ENCODE data around the gene GALNT10.

- TF ChIP-seq POLR2A (IDR thresholded peaks at IDR 0.05; ENCODE audit: low read depth, low read length) = no peak
- TF ChIP-seq RCOR1 (IDR thresholded peaks at IDR 0.05; ENCODE audit: insufficient replicate concordance, low read length) = no peak
- no peak for TF ChIP-seq MAZ (IDR thresholded peaks at IDR 0.05; ENCODE audit: borderline replicate concordance, low read depth, low read length)
- TF ChIP-seq, protein P1, sequence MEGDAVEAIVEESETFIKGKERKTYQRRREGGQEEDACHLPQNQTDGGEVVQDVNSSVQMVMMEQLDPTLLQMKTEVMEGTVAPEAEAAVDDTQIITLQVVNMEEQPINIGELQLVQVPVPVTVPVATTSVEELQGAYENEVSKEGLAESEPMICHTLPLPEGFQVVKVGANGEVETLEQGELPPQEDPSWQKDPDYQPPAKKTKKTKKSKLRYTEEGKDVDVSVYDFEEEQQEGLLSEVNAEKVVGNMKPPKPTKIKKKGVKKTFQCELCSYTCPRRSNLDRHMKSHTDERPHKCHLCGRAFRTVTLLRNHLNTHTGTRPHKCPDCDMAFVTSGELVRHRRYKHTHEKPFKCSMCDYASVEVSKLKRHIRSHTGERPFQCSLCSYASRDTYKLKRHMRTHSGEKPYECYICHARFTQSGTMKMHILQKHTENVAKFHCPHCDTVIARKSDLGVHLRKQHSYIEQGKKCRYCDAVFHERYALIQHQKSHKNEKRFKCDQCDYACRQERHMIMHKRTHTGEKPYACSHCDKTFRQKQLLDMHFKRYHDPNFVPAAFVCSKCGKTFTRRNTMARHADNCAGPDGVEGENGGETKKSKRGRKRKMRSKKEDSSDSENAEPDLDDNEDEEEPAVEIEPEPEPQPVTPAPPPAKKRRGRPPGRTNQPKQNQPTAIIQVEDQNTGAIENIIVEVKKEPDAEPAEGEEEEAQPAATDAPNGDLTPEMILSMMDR (conservative IDR thresholded peaks at IDR 0.05; ENCODE audit: low read depth, low read length) = no peak
- no peak for TF ChIP-seq CEBPB (IDR thresholded peaks at IDR 0.05; ENCODE audit: low read depth, low read length)
- no peak for TF ChIP-seq NFE2L2 (IDR thresholded peaks at IDR 0.05; ENCODE audit: low read depth, low read length)
- 0 out of 2 replicates have a peak, but pooled peaks have one; percentile 3 for TF ChIP-seq FOS (IDR thresholded peaks at IDR 0.05; ENCODE audit: low read depth, low read length)
- TF ChIP-seq, protein P2, sequence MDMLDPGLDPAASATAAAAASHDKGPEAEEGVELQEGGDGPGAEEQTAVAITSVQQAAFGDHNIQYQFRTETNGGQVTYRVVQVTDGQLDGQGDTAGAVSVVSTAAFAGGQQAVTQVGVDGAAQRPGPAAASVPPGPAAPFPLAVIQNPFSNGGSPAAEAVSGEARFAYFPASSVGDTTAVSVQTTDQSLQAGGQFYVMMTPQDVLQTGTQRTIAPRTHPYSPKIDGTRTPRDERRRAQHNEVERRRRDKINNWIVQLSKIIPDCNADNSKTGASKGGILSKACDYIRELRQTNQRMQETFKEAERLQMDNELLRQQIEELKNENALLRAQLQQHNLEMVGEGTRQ (IDR thresholded peaks at IDR 0.05; ENCODE audit: low read depth, low read length) = no peak
- no peak for TF ChIP-seq SMC3 (IDR thresholded peaks at IDR 0.05; ENCODE audit: low read depth, low read length)
- no peak for TF ChIP-seq RAD21 (IDR thresholded peaks at IDR 0.05; ENCODE audit: low read length)
- no peak for TF ChIP-seq MXI1 (IDR thresholded peaks at IDR 0.05; ENCODE audit: borderline replicate concordance, low read depth, low read length)
- no peak for TF ChIP-seq RFX5 (IDR thresholded peaks at IDR 0.05; ENCODE audit: low read depth, low read length)
- no peak for TF ChIP-seq BHLHE40 (IDR thresholded peaks at IDR 0.05; ENCODE audit: low read depth, low read length)
Measured at GRCh38 chr5:154278186-154278585, 87.7 kb downstream of the GALNT10 start.

Data from IMR-90 (cell line).